Measurements from ENCODE around the gene OR7G1. TPM values are rescaled to one million over a fixed set of nuclear protein-coding genes. Genes with fewer than 3 reads are reported as not detected.

The OR7G1 gene
- total RNA-seq, 1 experiment from 2014 or later: not detected

GRCh38 chr19:9149997-9150396 lies 34.4 kb upstream of the OR7G1 start:
- Histone ChIP-seq H3K9me3 (ENCODE audit: control insufficient read depth, low read depth, low read length) (peaks cover 38% of the 10 kb centered on the region), H4K8ac (replicated peaks; ENCODE audit: insufficient read length, low read depth, low read length) (no peak overlapping the region), H3K18ac (ENCODE audit: insufficient read length, low read depth, low read length) (no peak overlapping the region), H4K20me1 (ENCODE audit: control insufficient read depth, insufficient read depth, insufficient read length) (no peaks in the 10 kb centered on the region), H3K23ac (ENCODE audit: insufficient read length, low read depth, low read length) (no peak overlapping the region), H3K23me2 (ENCODE audit: insufficient read length, low read depth, low read length, poor library complexity, severe bottlenecking) (no peaks in the 10 kb centered on the region), H2BK120ac (ENCODE audit: low read depth, low read length, poor library complexity, severe bottlenecking) (no peak overlapping the region), H3K27me3 (ENCODE audit: insufficient read depth, low read length) (no peaks in the 10 kb centered on the region), H3K27ac (ENCODE audit: insufficient read length, low read depth, low read length) (no peak overlapping the region), H3K9ac (ENCODE audit: extremely low read depth, insufficient read length, low read length) (no peak overlapping the region), H2AFZ (ENCODE audit: low read length) (no peak overlapping the region), H2BK15ac (ENCODE audit: low read depth, low read length) (no peak overlapping the region), H3K14ac (ENCODE audit: insufficient read depth, low read length) (no peak overlapping the region), H3K79me2 (ENCODE audit: insufficient read depth, low read length) (peaks cover 81% of the 10 kb centered on the region), H4K91ac (ENCODE audit: insufficient read length, low read depth, low read length) (no peak overlapping the region), H2BK12ac (ENCODE audit: insufficient read length, low read depth, low read length) (no peak overlapping the region), H3T11ph (ENCODE audit: low read length) (no peak overlapping the region), H4K5ac (ENCODE audit: insufficient read length, low read depth, low read length) (no peak overlapping the region), H3K4ac (ENCODE audit: low read depth, low read length) (no peak overlapping the region), H3K79me1 (ENCODE audit: insufficient read depth, low read depth, low read length, poor library complexity, severe bottlenecking) (peaks cover 14% of the 10 kb centered on the region), H2BK20ac (ENCODE audit: low read depth, low read length, poor library complexity, severe bottlenecking) (no peak overlapping the region), H3K56ac (ENCODE audit: insufficient read length, low read depth, low read length) (no peak overlapping the region), H2AK5ac (ENCODE audit: insufficient read length, low read length) (no peak overlapping the region), H2BK5ac (ENCODE audit: insufficient read length, low read length) (no peak overlapping the region), H3K4me2 (ENCODE audit: insufficient read depth, insufficient read length, low read length) (no peak overlapping the region), H3K4me1 (ENCODE audit: insufficient read depth, low read length) (no peaks in the 10 kb centered on the region)
- Mint-ChIP-seq H3K27me3 (ENCODE audit: low read depth) (no peaks in the 10 kb centered on the region; the same call in none of the 2 replicates), H3K36me3 (ENCODE audit: insufficient read depth in 1 of 3, low read depth in 3 of 3) (peaks cover 87 to 97% (median 95%) of the 10 kb centered on the region in 3 experiments), H3K27ac (no peak overlapping the region), H3K4me1 (peaks cover 3 to 6% of the 10 kb centered on the region in 2 experiments; a peak in 1 of 4 replicates), H3K9me3 (peaks cover 82 to 96% of the 10 kb centered on the region in 2 experiments), H3K4me3 (peak overlapping the region in 1 of 2 experiments; percentile 11; a peak in 1 of 5 replicates)
- no peak for DNase-seq
- no CpG with 5 or more reads among the region's 4 CpGs for WGBS (ENCODE audit: extremely low coverage, insufficient read length, low lambda C conversion rate)
- TF ChIP-seq CTCF (conservative IDR thresholded peaks at IDR 0.05): no peak
